GM12874 (cell line): ENCODE measurements around the gene VAV2.

Experiments
- CTCF ChIP-seq: IDR thresholded peaks from 2 replicates; pipeline ENCODE4 v1.5.1; 2011; ENCODE audit warnings: low read depth, mild to moderate bottlenecking, control low read depth, low read length, moderate library complexity; ENCODE audit not compliant: insufficient read depth

The VAV2 gene

DNA sequence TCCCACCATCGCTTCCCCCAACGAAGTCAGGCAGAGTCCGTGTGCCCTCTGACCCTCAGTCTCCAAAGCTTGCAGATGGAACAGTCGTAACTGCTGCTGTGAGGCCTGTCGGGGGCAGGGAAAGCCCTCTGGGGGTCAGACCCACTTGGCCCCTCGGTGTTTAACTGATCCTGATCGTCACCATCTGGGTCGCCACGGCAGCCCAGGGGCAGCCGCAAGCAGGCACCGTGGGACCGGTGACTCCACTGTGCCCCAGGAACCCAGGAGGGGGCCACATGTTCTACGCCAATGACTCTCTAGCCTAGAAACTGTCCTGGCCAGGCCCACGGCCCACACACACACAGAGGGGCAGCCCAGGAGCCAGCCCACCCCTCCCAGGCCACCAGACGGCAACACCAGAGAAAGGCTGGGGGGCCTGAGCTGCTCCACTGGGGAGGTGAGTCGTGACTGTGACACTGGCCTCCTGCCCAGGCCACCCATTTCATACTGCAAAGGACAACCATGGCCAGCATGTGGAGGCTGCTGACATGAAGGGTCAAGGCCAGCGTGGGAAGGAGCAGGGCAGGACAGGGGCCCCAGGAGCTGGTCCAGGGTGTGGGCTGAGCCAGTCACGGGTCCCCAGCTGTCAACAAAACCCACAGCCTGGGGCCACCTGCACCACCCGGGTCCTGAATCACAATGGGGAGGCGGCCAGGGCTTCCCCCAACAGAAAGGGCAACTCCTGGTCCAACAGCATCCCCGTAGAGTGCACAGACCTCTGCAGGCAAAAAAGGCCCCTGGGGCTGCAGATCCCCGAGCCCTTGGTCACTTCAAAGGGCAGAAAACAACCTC lies 20.8 kb downstream of the VAV2 start:
- no peak for TF ChIP-seq CTCF

GRCh38 chr9:133970581-133971058 lies 21.5 kb downstream of the VAV2 start:
- no peak for TF ChIP-seq CTCF

DNA sequence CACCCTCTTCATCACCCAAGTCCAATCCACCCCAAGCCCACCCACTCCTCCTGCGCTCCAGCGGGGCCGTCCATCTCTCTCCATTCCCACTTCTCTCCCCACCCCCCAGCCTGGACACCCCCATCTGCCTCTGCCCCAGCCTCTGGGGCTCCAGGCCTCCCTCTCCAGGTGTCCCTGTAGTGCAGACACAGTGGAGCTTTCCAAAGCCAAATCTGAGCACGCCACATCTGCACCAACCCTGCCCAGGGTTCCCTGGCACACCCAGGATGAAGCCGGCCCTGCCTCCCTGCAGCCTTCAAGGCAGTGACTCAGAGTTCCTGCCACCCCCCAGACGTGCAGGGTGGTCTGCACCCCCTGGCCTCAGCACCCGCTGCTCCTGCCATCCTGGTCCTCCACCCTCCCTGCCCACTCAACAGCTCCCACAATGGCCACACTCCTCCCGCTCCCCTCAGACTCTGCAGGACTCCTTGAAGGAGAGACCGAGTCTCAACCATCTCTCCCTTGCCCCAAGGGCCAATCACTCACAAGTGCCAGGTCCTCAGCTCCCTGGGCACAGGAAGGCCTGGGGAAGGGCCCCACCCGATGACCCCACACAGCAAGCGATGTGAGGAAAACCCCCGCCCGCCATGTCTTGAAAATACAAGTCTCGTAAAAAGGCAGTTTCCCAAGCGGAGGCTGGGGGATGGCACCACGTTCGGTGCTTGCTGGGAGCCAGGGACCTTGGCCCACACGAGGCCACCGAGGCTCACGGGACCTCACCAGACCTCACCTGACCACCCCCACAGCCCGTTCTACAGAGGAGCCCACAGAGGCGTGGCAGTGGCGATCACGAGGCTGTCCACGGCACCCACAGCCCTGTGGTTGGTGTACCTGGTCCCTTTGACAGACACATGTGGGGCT lies 22.2 kb downstream of the VAV2 start:
- TF ChIP-seq CTCF, result no peak

GRCh38 chr9:133968966-133969617 lies 23.0 kb downstream of the VAV2 start:
- no peak for TF ChIP-seq CTCF

GRCh38 chr9:133968428-133968827 lies 23.7 kb downstream of the VAV2 start:
- TF ChIP-seq CTCF, result no peak

DNA sequence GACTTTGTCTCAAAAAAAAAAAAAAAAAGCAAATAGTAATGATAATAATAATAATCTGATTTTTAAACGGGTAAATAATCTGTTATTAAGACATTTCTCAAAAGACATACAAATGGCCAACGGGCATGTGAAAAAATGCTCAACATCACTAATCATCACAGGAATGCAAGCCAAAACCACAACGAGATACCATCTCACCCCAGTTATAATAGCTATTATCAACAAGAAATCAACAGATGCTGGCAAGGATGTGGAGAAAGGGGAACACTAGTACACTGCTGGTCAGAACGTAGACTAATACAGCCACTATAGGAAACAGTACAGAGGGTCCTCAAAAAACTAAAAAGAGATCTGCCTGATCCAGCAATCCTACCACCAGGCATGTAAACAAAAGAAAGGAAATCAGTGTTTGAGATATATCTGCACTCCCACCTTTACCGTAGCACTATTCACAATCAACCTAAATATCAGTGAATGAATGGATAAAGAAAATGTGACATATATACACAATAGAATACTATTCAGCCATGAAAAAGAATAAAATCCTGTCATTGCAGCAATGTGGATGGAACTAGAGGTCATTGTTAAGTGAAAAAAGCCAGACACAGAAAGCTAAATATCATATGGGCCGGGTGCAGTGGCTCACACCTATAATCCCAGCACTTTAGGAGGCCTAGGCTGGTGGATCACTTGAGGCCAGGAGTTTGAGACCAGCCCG lies 24.9 kb downstream of the VAV2 start:
- no peak for TF ChIP-seq CTCF
